Measurements from ENCODE around the gene LRP1B.

- TF ChIP-seq, protein P1, sequence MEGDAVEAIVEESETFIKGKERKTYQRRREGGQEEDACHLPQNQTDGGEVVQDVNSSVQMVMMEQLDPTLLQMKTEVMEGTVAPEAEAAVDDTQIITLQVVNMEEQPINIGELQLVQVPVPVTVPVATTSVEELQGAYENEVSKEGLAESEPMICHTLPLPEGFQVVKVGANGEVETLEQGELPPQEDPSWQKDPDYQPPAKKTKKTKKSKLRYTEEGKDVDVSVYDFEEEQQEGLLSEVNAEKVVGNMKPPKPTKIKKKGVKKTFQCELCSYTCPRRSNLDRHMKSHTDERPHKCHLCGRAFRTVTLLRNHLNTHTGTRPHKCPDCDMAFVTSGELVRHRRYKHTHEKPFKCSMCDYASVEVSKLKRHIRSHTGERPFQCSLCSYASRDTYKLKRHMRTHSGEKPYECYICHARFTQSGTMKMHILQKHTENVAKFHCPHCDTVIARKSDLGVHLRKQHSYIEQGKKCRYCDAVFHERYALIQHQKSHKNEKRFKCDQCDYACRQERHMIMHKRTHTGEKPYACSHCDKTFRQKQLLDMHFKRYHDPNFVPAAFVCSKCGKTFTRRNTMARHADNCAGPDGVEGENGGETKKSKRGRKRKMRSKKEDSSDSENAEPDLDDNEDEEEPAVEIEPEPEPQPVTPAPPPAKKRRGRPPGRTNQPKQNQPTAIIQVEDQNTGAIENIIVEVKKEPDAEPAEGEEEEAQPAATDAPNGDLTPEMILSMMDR (IDR thresholded peaks at IDR 0.05), result no peak
- no peak for TF ChIP-seq ZFX (IDR thresholded peaks at IDR 0.05; ENCODE audit: borderline replicate concordance)
Observed at GRCh38 chr2:142040556-142040955, 90.3 kb downstream of the LRP1B start.
